ENCODE results near the gene AQP2.

AQP2 gene

GRCh38 chr12:49942512-49942893, 8.0 kb upstream of the AQP2 start:
- DNase-seq, result no peak

DNA sequence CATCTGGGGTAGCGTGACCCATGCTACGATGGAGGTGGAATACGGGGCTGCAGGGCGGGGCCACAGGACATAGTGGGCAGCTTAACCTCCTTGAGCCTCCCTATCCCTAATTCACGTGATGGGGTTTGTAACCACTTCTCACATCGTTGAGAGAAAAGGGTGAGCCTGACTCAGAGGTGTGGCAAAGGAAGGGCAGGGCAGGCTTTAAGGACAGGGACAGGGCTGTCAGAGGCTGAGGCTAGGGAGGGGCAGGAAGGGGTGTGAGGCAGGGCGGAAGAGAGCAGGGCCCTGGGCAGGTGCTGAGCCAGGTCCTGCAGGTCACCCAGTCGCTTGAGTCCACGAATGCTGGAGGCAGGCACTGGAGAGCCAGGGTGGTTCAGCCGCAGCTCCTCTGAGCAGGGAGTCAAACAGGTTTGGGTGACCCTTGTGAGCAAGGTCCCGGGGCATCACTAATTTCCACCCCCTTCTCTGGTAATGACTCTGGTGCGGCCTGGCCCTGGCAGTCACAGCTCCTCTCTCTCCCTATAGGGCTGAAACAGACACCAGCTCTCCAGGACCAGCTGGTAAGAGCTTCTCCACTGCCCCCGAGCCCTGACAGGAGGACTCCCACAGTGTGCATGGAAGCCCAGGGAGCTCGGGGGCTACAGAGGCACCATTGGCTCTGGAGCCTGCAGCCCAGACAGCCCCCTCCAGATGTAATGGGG, 7.5 kb upstream of the AQP2 start:
- no peak for DNase-seq

GRCh38 chr12:49943625-49943960, 6.9 kb upstream of the AQP2 start:
- DNase-seq, result no peak

DNA sequence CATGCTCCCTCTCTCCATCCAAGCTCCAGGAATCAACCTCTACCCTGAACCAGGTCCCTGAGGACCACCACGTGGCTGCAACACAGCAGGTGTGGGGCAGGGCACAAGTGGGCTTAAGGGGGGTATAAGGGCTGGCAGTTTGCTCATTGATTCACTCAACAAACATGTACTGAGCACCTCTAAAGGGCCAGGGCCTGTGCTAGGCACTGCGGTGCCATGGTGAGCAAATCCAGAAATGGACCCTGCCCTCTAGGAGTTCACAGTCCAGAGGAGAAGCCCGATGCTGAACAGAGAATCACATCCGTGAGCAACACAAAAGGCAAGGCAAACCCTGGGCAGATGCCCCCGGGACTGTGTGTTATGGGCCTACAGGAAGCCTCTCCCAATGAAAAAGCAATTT, 6.5 kb upstream of the AQP2 start:
- DNase-seq, result no peak

DNA sequence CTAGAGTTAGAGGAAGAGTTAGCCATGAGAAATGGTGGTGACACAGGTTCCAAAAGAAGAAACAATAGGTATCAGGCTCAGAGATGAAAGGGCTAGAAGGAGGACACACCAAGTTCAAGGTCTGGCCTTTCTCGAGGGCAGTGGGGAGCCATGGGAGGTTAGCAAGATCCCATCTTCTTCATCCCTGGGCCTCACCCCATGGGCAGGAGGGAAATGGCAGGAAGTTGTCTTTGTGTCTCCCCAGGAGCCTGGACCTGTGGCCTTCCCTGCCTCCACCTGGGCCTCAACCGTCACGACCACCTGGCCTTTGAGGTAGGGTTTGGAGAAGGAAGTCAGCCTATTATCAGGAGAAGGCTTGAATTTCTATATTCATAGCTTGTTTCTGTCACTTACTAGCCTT, 5.8 kb upstream of the AQP2 start:
- no peak for DNase-seq

GRCh38 chr12:49945394-49946080, 5.0 kb upstream of the AQP2 start:
- peak; percentile 82 for DNase-seq

- peak; percentile 4 for DNase-seq
Observed at GRCh38 chr12:49946086-49946485, 4.5 kb upstream of the AQP2 start.

DNA sequence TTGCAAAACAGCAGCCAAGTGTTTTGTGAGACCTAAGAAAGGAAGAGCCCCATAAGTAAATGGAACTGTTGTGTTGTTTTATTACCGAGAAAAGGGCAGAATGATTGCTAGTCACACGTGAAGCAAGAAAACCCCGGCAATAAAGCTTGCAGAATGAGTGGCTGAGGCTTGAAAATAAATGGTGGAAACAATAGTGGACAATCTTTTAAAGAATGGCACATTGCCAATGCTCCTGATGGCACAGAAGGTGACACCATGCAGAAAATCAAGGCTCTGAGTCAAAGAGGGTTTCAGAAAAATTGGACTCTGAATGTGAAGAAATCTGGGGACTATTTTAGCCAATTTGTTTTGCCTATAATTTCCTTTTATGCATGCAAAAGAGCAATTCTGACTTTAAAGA, 4.0 kb upstream of the AQP2 start:
- no peak for DNase-seq

DNA sequence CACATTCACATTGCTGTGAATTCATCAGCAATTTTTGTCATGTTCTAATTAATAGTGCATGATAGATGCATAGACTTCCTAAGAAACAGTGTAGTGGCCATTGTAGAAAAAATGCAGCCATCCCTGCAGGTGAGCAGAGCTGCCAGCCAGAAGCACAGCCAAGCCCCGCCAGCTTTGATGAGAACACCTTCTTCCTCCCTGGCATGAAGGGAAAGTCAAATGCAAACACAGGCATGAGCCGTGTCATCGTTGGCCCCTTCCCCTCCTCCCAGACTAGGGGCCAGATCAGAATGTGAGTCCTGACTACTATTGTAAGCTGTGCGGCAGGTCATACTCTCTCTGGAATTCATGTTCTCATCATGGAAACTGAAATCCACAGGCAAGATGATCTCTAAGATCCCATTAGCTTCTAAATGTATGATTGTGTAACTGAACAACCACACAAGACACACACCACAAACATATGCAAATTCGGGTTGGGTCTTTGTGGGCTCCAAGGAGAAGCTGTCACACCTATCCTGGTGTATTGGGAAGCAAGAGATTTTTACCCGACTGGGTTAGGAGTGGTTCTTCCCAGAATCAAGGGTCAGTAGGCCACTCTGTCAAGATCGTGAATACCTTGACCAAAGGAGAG, 2.8 kb upstream of the AQP2 start:
- DNase-seq, result no peak

GRCh38 chr12:49948866-49949845, 1.4 kb upstream of the AQP2 start:
- no peak for DNase-seq

GRCh38 chr12:49949866-49950265, 671 bp upstream of the AQP2 start:
- no peak for DNase-seq

- no peak for DNase-seq
Observed at GRCh38 chr12:49951411-49952240, 1.1 kb downstream of the AQP2 start.

- DNase-seq, result no peak
Observed at GRCh38 chr12:49952391-49953055, 2.0 kb downstream of the AQP2 start.

- DNase-seq, result no peak
Observed at GRCh38 chr12:49953151-49953550, 2.6 kb downstream of the AQP2 start.

- DNase-seq, result no peak
Observed at GRCh38 chr12:49953961-49954846, 3.7 kb downstream of the AQP2 start.

DNA sequence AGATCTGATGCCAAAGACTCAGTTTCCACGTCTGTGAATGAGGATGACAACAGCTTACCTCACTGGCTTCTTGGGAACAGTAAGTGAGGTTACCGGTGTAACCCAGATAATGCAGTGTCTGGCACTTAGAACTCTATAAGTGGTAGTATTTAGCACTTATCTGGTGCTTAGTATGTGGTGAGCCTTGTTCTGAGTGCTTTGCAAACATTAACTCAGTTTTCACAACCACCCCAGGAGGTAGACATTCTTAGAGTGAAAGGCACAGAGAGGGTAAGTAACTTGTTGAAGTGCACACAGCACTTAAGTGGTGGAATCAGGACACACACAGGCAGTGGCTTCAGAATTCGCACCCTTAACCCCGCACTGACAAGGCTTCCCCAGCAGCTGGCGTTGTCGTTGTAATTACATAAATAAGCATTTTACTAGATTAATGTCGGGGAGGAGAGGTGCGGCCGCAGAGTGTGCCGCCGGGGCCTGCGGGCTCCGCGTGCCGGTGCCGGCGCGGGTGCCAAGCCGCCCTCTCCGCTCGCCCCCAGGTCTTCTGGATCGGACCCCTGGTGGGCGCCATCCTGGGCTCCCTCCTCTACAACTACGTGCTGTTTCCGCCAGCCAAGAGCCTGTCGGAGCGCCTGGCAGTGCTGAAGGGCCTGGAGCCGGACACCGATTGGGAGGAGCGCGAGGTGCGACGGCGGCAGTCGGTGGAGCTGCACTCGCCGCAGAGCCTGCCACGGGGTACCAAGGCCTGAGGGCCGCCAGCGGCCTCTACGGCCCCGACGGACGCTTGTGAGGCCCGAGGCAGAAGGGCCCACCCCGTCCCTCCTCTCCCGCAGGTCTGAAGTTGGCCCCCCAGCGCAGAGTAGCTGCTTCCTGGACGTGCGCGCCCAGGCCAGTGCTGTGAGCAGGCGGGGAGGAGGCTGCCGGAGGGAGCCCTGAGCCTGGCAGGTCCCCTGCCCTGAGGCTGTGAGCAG, 4.6 kb downstream of the AQP2 start:
- no peak for DNase-seq

DNA sequence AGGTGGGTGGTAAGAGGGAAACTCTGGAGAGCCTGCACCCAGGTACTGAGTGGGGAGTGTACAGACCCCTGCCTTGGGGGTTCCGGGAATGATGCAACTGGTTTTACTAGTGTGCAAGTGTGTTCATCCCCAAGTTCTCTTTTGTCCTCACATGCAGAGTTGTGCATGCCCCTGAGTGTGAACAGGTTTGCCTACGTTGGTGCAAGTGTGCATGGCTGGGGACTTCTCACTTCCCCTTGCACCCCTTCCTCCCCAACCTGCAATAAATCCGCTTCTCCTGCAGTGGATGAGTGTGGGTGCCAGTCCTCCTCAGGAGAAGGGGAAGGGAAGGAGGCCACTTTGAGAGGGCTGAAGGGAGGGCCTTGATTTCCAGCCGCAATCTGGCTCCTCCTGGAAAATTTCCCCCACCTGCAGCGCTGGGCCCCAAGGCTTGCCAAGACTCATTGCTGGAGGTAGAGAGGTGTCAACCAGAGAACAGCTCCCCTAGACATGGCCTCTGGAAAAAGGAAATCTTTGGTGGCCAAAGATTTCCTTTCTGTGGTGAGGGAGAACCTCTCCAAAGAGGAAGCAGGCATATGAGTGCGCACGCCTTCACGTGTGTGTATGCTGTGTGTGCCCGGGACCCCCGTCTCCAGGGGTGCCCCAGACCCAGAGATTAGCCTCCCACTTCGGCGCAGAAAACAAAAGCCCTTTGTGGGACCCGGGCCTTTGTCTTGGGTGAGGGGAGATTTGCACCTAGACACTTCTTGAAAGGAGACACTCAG, 5.5 kb downstream of the AQP2 start:
- DNase-seq, result no peak

Measured in CD4-positive, alpha-beta T cell treated with Interleukin-10 for 1 hour (primary cell).